AG04450 (cell line): ENCODE data around the gene HES1. TPM values are rescaled to one million over a fixed set of nuclear protein-coding genes. Genes with fewer than 3 reads are reported as not detected.

Experiments used
- CTCF ChIA-PET: fragments of 300-600, 350-600 bp; formaldehyde crosslinking; extraction: SDS; loops from one replicate; lab custom pipeline; 2022; ENCODE audit warnings: antibody characterized with exemption, inconsistent platforms; lab: Charles Lee
- POLR2A ChIA-PET: fragments of 350-600 bp; formaldehyde crosslinking; extraction: SDS; loops from one replicate; lab custom pipeline; 2021; ENCODE audit warnings: antibody characterized with exemption, inconsistent platforms; lab: Yijun Ruan, JAX
- DNase-seq: peaks from one replicate; pipeline ENCODE4 v3.0.0-alpha.2; 2011; ENCODE audit warnings: low read depth, low spot score
- H3K27ac ChIP-seq: one replicate; pipeline ENCODE4 v1.5.1; 2012; ENCODE audit warnings: low read depth, low read length, control low read depth
- H3K27me3 ChIP-seq: one replicate; pipeline ENCODE4 v1.6.0; 2012; ENCODE audit warnings: low read length; ENCODE audit not compliant: control insufficient read depth, insufficient read depth
- H3K4me3 ChIP-seq: 2 replicates; pipeline ENCODE4 v1.5.1; 2011; ENCODE audit warnings: mild to moderate bottlenecking, low read depth, low read length, control low read depth
- H3K9me3 ChIP-seq: 2 replicates; pipeline ENCODE4 v1.5.1; 2012; ENCODE audit warnings: low read length; ENCODE audit not compliant: control insufficient read depth, insufficient read depth
- CTCF ChIP-seq: IDR thresholded peaks from 2 replicates; pipeline ENCODE4 v1.5.1; 2011; ENCODE audit warnings: low read depth, low read length, control low read depth, inconsistent platforms
- polyA minus RNA-seq: library from RNA; depleted of rRNA, polyadenylated mRNA; stranded (reverse); fragments of >200 nt; gene quantifications from 2 replicates; pipeline ENCODE4 v1.2.3, GENCODE V29; 2011; rRNA and poly(A)+ RNA removed
- polyA plus RNA-seq: library from polyadenylated mRNA; depleted of rRNA; stranded (reverse); fragments of >200 nt; gene quantifications from 2 replicates; pipeline ENCODE4 v1.2.3, GENCODE V29; 2011; rRNA removed

Gene HES1
- 1.3 and 1.9 TPM in 2 replicates for polyA plus RNA-seq
- polyA minus RNA-seq, result 3.1 and 4.9 TPM in 2 replicates

GRCh38 chr3:194135806-194136518 lies at the start of gene HES1:
TSS of gene HES1 (plus strand) at chr3:194136148. CDS start at chr3:194136381, 233 bp downstream.
- H3K4me3 ChIP-seq, result peak within 1 kb of the TSS; percentile 65
- peak within 1 kb of the TSS; percentile 95 for H3K27ac ChIP-seq
- H3K27me3 ChIP-seq, result peaks cover 20% of the 10 kb centered on the region
- TF ChIP-seq CTCF, result no peak
- no peaks in the 10 kb centered on the region; the same call in 1 of the 2 replicates for H3K9me3 ChIP-seq
- peak; percentile 95 for DNase-seq
- ChIA-PET POLR2A (interaction anchor here (0.6 to 1.6 kb wide), 3 partner anchors 180 to 278 kb away, joined by 3 to 6 read pairs (median 4); no protein-coding TSS in a partner anchor), CTCF (interaction anchor here (0.7 to 2.9 kb wide), 7 partner anchors 180 to 473 kb away, joined by 3 to 25 read pairs (median 3); no protein-coding TSS in a partner anchor)

- no peak for DNase-seq
- ChIA-PET CTCF (no interaction called here), POLR2A (no interaction called here)
- Histone ChIP-seq H3K27me3 (peaks cover 49% of the 10 kb centered on the region), H3K9me3 (no peaks in the 10 kb centered on the region; the same call in 1 of the 2 replicates), H3K4me3 (no peak overlapping the region), H3K27ac (no peak overlapping the region)
- TF ChIP-seq CTCF, result no peak
Observed at GRCh38 chr3:194086388-194087075, 49.4 kb upstream of the HES1 start.

GRCh38 chr3:194087280-194087679 lies 48.7 kb upstream of the HES1 start:
- Histone ChIP-seq H3K27ac (no peak overlapping the region), H3K4me3 (no peak overlapping the region), H3K9me3 (no peaks in the 10 kb centered on the region; the same call in 1 of the 2 replicates), H3K27me3 (peaks cover 46% of the 10 kb centered on the region)
- POLR2A ChIA-PET, result no interaction called here
- no peak for DNase-seq
- no peak for TF ChIP-seq CTCF
- CTCF ChIA-PET, result no interaction called here

GRCh38 chr3:194087995-194088855 lies 47.7 kb upstream of the HES1 start:
- DNase-seq, result no peak
- Histone ChIP-seq H3K9me3 (no peaks in the 10 kb centered on the region; the same call in 1 of the 2 replicates), H3K27me3 (peaks cover 43% of the 10 kb centered on the region), H3K27ac (no peak overlapping the region), H3K4me3 (no peak overlapping the region)
- TF ChIP-seq CTCF, result no peak
- ChIA-PET POLR2A (no interaction called here), CTCF (no interaction called here)
